IMR-90 (cell line): ENCODE measurements around the gene PCDHGA9. TPM values are rescaled to one million over a fixed set of nuclear protein-coding genes. Genes with fewer than 3 reads are reported as not detected.
"Not testable (repeated sequence)": the region's sequence is repeated elsewhere in the genome, so short reads cannot be mapped to it uniquely, and the experiment has no call there.

Experiments used
- ATAC-seq: fragments of 200-7000 bp; cut with Tn5 transposase; 2 replicates; pipeline ENCODE4 v1.9.1; 2020; ENCODE audit warnings: low read depth, mild to moderate bottlenecking, moderate library complexity
- BruUV-seq: library from RNA; stranded (reverse); fragments of 400-500 nt; replicated peaks from 2 replicates; lab custom pipeline; 2021; lab: Mats Ljungman, UMichigan
- CTCF ChIA-PET: fragments of 300-600 bp; formaldehyde crosslinking; extraction: SDS; loops from one replicate; lab custom pipeline; 2021; ENCODE audit warnings: antibody characterized with exemption; lab: Yijun Ruan, JAX
- POLR2A ChIA-PET: fragments of 300-600 bp; sonication (Branson Sonifier 250); formaldehyde crosslinking; loops from one replicate; lab custom pipeline; 2022; ENCODE audit warnings: antibody characterized with exemption; ENCODE audit not compliant: unreplicated experiment; lab: Charles Lee
- DNase-seq: peaks from one replicate; pipeline ENCODE4 v3.0.0; 2013
- H2AFZ ChIP-seq: replicated peaks from 2 replicates; pipeline ENCODE3; 2013; ENCODE audit warnings: low read length, mild to moderate bottlenecking; ENCODE audit not compliant: poor library complexity
- H2AK5ac ChIP-seq: 2 replicates; pipeline ENCODE4 v1.6.1; 2013; ENCODE audit warnings: low read depth, low read length, inconsistent platforms
- H2AK9ac ChIP-seq: replicated peaks from 2 replicates; pipeline ENCODE3; 2013; ENCODE audit warnings: mild to moderate bottlenecking, low read depth, low read length, moderate library complexity; ENCODE audit not compliant: poor library complexity
- H2BK120ac ChIP-seq: 2 replicates; pipeline ENCODE4 v1.6.1; 2013; ENCODE audit warnings: low read depth, low read length, inconsistent platforms
- H2BK15ac ChIP-seq: 3 replicates; pipeline ENCODE4 v1.6.1; 2013; ENCODE audit warnings: low read depth, low read length, inconsistent platforms
- H2BK20ac ChIP-seq: 2 replicates; pipeline ENCODE4 v1.6.1; 2013; ENCODE audit warnings: low read depth, mild to moderate bottlenecking, inconsistent platforms, low read length, moderate library complexity
- H2BK5ac ChIP-seq: 2 replicates; pipeline ENCODE4 v1.6.1; 2013; ENCODE audit warnings: mild to moderate bottlenecking, low read depth, low read length, inconsistent platforms; ENCODE audit not compliant: poor library complexity, severe bottlenecking
- H3K14ac ChIP-seq: replicated peaks from 2 replicates; pipeline ENCODE4 v1.6.1; 2013; ENCODE audit warnings: low read depth, low read length, inconsistent platforms
- H3K18ac ChIP-seq: 2 replicates; pipeline ENCODE4 v1.6.1; 2013; ENCODE audit warnings: low read depth, low read length, control low read depth
- H3K23ac ChIP-seq: 2 replicates; pipeline ENCODE4 v1.6.1; 2013; ENCODE audit warnings: low read depth, low read length, inconsistent platforms
- H3K27ac ChIP-seq: 2 replicates; pipeline ENCODE4 v1.5.1; 2013; ENCODE audit warnings: mild to moderate bottlenecking, control low read depth, low read length; ENCODE audit not compliant: insufficient read depth
- H3K27me3 ChIP-seq: 2 replicates; pipeline ENCODE4 v1.6.1; 2013; ENCODE audit warnings: low read length; ENCODE audit not compliant: control insufficient read depth, insufficient read depth
- H3K36me3 ChIP-seq: 2 replicates; pipeline ENCODE4 v1.6.1; 2013; ENCODE audit warnings: low read length, mixed read lengths; ENCODE audit not compliant: control insufficient read depth, insufficient read depth
- H3K4ac ChIP-seq: 2 replicates; pipeline ENCODE4 v1.6.1; 2013; ENCODE audit warnings: low read depth, low read length, inconsistent platforms
- H3K4me1 ChIP-seq: 2 replicates; pipeline ENCODE4 v1.6.1; 2013; ENCODE audit warnings: low read length, mixed read lengths; ENCODE audit not compliant: control insufficient read depth, insufficient read depth
- H3K4me2 ChIP-seq: 2 replicates; pipeline ENCODE4 v1.6.1; 2013; ENCODE audit warnings: low read depth, mild to moderate bottlenecking, control low read depth, low read length, moderate library complexity
- H3K4me3 ChIP-seq: 2 replicates; pipeline ENCODE4 v1.5.1; 2013; ENCODE audit warnings: low read depth, mild to moderate bottlenecking, control low read depth, low read length, moderate library complexity; ENCODE audit not compliant: insufficient read depth
- H3K56ac ChIP-seq: 2 replicates; pipeline ENCODE4 v1.6.1; 2013; ENCODE audit warnings: low read length, inconsistent platforms; ENCODE audit not compliant: insufficient read depth; ENCODE audit errors: extremely low read depth
- H3K79me1 ChIP-seq, 2 experiments: 2 replicates each; pipeline ENCODE4 v1.6.1; 2013; ENCODE audit warnings: low read length in 2 of 2, inconsistent platforms in 1 of 2, low read depth in 1 of 2
- H3K9ac ChIP-seq: 2 replicates; pipeline ENCODE4 v1.6.1; 2013; ENCODE audit warnings: low read depth, low read length, control low read depth
- H3K9me1 ChIP-seq: 2 replicates; pipeline ENCODE4 v1.6.1; 2013; ENCODE audit warnings: low read length, inconsistent platforms; ENCODE audit not compliant: insufficient read depth
- H3K9me3 ChIP-seq: 2 replicates; pipeline ENCODE4 v1.6.1; 2013; ENCODE audit warnings: low read length; ENCODE audit not compliant: control insufficient read depth, insufficient read depth
- H4K20me1 ChIP-seq: 2 replicates; pipeline ENCODE4 v1.6.1; 2013; ENCODE audit warnings: low read length, inconsistent platforms; ENCODE audit not compliant: insufficient read depth
- H4K5ac ChIP-seq: 2 replicates; pipeline ENCODE4 v1.6.1; 2013; ENCODE audit warnings: mild to moderate bottlenecking, low read depth, low read length, control low read depth
- H4K8ac ChIP-seq, 2 experiments: 2 replicates each; pipeline ENCODE4 v1.6.1; 2013; ENCODE audit warnings: low read depth in 2 of 2, low read length in 2 of 2, control low read depth in 1 of 2, inconsistent platforms in 1 of 2
- H4K91ac ChIP-seq: 2 replicates; pipeline ENCODE4 v1.6.1; 2013; ENCODE audit warnings: low read depth, low read length, inconsistent platforms; ENCODE audit not compliant: insufficient read depth
- WGBS, 2 experiments: methylation state at CpG; one replicate each; pipeline versions ENCODE4 v1.1.5 to v1.1.7; 2013; ENCODE audit warnings: missing lambda C conversion rate in 2 of 2; ENCODE audit not compliant: insufficient read length in 1 of 2; ENCODE audit errors: extremely low coverage in 2 of 2; 5-methylcytosine and 5-hydroxymethylcytosine counted together
- dilution Hi-C: fragments of 300-500 bp; cut with HindIII; formaldehyde crosslinking; loops from one replicate; pipeline ENCODE4 v1.14.3; 2018; ENCODE audit warnings: low sequenced_read_pairs; ENCODE audit not compliant: unreplicated experiment
- in situ Hi-C: fragments of 300-500 bp; cut with MboI; formaldehyde crosslinking; loops from 3 replicates; pipeline ENCODE4 v1.14.3; 2019; ENCODE audit warnings: low sequenced_read_pairs, inconsistent platforms, mixed read lengths
- intact Hi-C: fragments of 100-400 bp; cut with micrococcal nuclease; formaldehyde crosslinking; loops from 2 replicates; pipeline ENCODE4 v1.10.0; 2022
- polyA plus RNA-seq, 3 experiments: library from polyadenylated mRNA; depleted of rRNA; stranded (reverse); fragments of >200 nt; gene quantifications; 2 replicates each; pipeline ENCODE4 v1.2.3, GENCODE V29; 2012; ENCODE audit warnings: low replicate concordance in 1 of 3
- total RNA-seq: library from RNA; depleted of rRNA; stranded (reverse); fragments of >200 nt; gene quantifications from 2 replicates; pipeline ENCODE4 v1.2.3, GENCODE V29; 2012

The PCDHGA9 gene
- total and polyA plus RNA-seq, 2 of the 4 experiments (the other 2 are of a cell fraction) = 1.8 to 4.5 TPM

DNA sequence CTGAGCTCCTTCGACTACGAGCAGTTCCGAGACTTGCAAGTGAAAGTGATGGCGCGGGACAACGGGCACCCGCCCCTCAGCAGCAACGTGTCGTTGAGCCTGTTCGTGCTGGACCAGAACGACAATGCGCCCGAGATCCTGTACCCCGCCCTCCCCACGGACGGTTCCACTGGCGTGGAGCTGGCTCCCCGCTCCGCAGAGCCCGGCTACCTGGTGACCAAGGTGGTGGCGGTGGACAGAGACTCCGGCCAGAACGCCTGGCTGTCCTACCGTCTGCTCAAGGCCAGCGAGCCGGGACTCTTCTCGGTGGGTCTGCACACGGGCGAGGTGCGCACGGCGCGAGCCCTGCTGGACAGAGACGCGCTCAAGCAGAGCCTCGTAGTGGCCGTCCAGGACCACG is 29.7 kb downstream of the PCDHGA9 start:
- H2BK5ac ChIP-seq, H3K9me1 ChIP-seq, DNase-seq, H3K27ac ChIP-seq, ATAC-seq, dilution Hi-C loops, H3K23ac ChIP-seq, H3K4me2 ChIP-seq, POLR2A ChIA-PET, H3K18ac ChIP-seq, H3K4me3 ChIP-seq, H2BK120ac ChIP-seq, in situ Hi-C loops, H2AK5ac ChIP-seq, BruUV-seq, H4K5ac ChIP-seq, H3K4me1 ChIP-seq, H4K20me1 ChIP-seq, H2BK15ac ChIP-seq, H4K8ac ChIP-seq, H3K9ac ChIP-seq, H3K56ac ChIP-seq, H2BK20ac ChIP-seq, H4K91ac ChIP-seq, H3K4ac ChIP-seq, H3K14ac ChIP-seq, H3K27me3 ChIP-seq: not testable (repeated sequence)
- 56% methylated on average over 15 of the region's 38 CpGs; no CpG with 5 or more reads in 1 of the 2 experiments for WGBS, 2 experiments
- H2AK9ac ChIP-seq = peak overlapping the region; percentile 31
- intact Hi-C loops = loop anchor here (5.0 kb wide), 1 partner anchor 45 kb away; the partner anchor contains the start of gene PCDHGC3
- CTCF ChIA-PET = interaction anchor here (0.6 kb wide), 1 partner anchor 74 kb away, joined by 3 read pairs; no protein-coding TSS in a partner anchor
- H3K9me3 ChIP-seq = peaks cover 31% of the 10 kb centered on the region; the same call in 1 of the 2 replicates
- H3K36me3 ChIP-seq = peaks cover 15% of the 10 kb centered on the region; the same call in 1 of the 2 replicates
- peak overlapping the region; percentile 49 for H2AFZ ChIP-seq
- peaks cover 17 to 20% of the 10 kb centered on the region in 2 experiments; a peak in 3 of 4 replicates for H3K79me1 ChIP-seq

DNA sequence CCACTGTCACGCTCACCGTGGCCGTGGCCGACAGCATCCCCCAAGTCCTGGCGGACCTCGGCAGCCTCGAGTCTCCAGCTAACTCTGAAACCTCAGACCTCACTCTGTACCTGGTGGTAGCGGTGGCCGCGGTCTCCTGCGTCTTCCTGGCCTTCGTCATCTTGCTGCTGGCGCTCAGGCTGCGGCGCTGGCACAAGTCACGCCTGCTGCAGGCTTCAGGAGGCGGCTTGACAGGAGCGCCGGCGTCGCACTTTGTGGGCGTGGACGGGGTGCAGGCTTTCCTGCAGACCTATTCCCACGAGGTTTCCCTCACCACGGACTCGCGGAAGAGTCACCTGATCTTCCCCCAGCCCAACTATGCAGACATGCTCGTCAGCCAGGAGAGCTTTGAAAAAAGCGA is 30.1 kb downstream of the PCDHGA9 start:
- H3K14ac ChIP-seq, H3K4ac ChIP-seq, H2AK5ac ChIP-seq, H4K8ac ChIP-seq, H2AFZ ChIP-seq, dilution Hi-C loops, H3K23ac ChIP-seq, in situ Hi-C loops, H2BK120ac ChIP-seq, H3K27ac ChIP-seq, H3K56ac ChIP-seq, H4K91ac ChIP-seq, H3K9ac ChIP-seq, H3K4me1 ChIP-seq, H4K5ac ChIP-seq, H3K9me1 ChIP-seq, H2BK5ac ChIP-seq, H2AK9ac ChIP-seq, POLR2A ChIA-PET, H2BK20ac ChIP-seq, H3K4me3 ChIP-seq, H2BK15ac ChIP-seq, H3K4me2 ChIP-seq, ATAC-seq, DNase-seq, BruUV-seq, H3K27me3 ChIP-seq, H3K18ac ChIP-seq, H4K20me1 ChIP-seq: not testable (repeated sequence)
- Histone ChIP-seq H3K79me1 (peaks cover 18% of the 10 kb centered on the region in 2 experiments; a peak in 3 of 4 replicates), H3K9me3 (peaks cover 27% of the 10 kb centered on the region; the same call in 1 of the 2 replicates), H3K36me3 (peaks cover 11% of the 10 kb centered on the region; the same call in 1 of the 2 replicates)
- 47% methylated on average over 8 of the region's 29 CpGs; no CpG with 5 or more reads in 1 of the 2 experiments for WGBS, 2 experiments
- intact Hi-C loops = loop anchor here (5.0 kb wide), 1 partner anchor 45 kb away; the partner anchor contains the start of gene PCDHGC3
- CTCF ChIA-PET = interaction anchor here (0.6 kb wide), 1 partner anchor 73 kb away, joined by 3 read pairs; no protein-coding TSS in a partner anchor
